Bronchial epithelial cell (primary cell): Measurements from ENCODE around the gene PSORS1C1. TPM values are rescaled to one million over a fixed set of nuclear protein-coding genes. Genes with fewer than 3 reads are reported as not detected.

ENCODE experiments used
- DNase-seq: peaks from one replicate; pipeline ENCODE4 v3.0.0-alpha.2; 2010; ENCODE audit warnings: low read depth
- FAIRE-seq: peaks from 2 replicates; lab custom pipeline; 2011; peaks lifted over from hg19 to GRCh38; lab: Jason Lieb, UNC
- H3K27me3 ChIP-seq: 2 replicates; pipeline ENCODE4 v1.5.1; 2011; ENCODE audit warnings: low read length; ENCODE audit not compliant: control insufficient read depth, insufficient read depth
- H3K36me3 ChIP-seq: 2 replicates; pipeline ENCODE4 v1.5.1; 2011; ENCODE audit warnings: low read length; ENCODE audit not compliant: control insufficient read depth, insufficient read depth
- H3K4me3 ChIP-seq: 2 replicates; pipeline ENCODE4 v1.5.1; 2011; ENCODE audit warnings: mild to moderate bottlenecking, low read depth, low read length, control low read depth
- total RNA-seq: library from RNA; depleted of rRNA; stranded (reverse); fragments of >200 nt; gene quantifications from 2 replicates; pipeline ENCODE4 v1.2.1, GENCODE V29; 2014
- TF ChIP-seq, protein P1 (sequence below): IDR thresholded peaks from 2 replicates; pipeline ENCODE4 v1.5.1; 2011; ENCODE audit warnings: mild to moderate bottlenecking, moderate library complexity, low read length, control low read depth, inconsistent platforms; ENCODE audit not compliant: insufficient read depth, severe bottlenecking

The PSORS1C1 gene
- total RNA-seq, 1 donor from 2014 or later = 6.3 TPM

- DNase-seq (no peak), FAIRE-seq (no peak)
- Histone ChIP-seq H3K4me3 (no peak overlapping the region), H3K27me3 (no peaks in the 10 kb centered on the region), H3K36me3 (peaks cover 1% of the 10 kb centered on the region)
- TF ChIP-seq, protein P1, sequence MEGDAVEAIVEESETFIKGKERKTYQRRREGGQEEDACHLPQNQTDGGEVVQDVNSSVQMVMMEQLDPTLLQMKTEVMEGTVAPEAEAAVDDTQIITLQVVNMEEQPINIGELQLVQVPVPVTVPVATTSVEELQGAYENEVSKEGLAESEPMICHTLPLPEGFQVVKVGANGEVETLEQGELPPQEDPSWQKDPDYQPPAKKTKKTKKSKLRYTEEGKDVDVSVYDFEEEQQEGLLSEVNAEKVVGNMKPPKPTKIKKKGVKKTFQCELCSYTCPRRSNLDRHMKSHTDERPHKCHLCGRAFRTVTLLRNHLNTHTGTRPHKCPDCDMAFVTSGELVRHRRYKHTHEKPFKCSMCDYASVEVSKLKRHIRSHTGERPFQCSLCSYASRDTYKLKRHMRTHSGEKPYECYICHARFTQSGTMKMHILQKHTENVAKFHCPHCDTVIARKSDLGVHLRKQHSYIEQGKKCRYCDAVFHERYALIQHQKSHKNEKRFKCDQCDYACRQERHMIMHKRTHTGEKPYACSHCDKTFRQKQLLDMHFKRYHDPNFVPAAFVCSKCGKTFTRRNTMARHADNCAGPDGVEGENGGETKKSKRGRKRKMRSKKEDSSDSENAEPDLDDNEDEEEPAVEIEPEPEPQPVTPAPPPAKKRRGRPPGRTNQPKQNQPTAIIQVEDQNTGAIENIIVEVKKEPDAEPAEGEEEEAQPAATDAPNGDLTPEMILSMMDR = no peak
These were observed 17.0 kb downstream of the PSORS1C1 start for GRCh38 chr6:31131595-31131994.

DNA sequence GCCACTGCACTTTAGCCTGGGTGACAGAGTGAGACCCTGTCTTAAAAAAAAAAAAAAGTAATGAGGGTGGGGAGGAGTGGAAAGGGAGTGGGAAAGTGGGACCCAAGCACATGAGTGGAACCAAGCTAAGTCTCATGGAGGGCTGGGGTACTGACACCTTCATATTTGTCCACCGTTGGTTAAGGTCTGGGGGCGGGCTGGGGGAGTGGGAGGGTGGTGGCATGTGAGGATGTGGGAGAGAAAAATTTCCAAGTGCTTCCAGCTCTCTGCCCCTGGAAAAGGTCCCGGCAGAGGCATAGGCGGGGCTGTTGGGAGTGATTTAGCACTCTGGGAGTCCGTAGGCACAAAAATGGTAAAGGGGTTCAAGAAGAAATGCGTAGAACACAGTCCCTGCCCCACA, 18.2 kb downstream of the PSORS1C1 start:
- FAIRE-seq (no peak), DNase-seq (no peak)
- H3K36me3 ChIP-seq = no peaks in the 10 kb centered on the region
- TF ChIP-seq, protein P1 = no peak
- no peak overlapping the region for H3K4me3 ChIP-seq
- no peaks in the 10 kb centered on the region for H3K27me3 ChIP-seq

- TF ChIP-seq, protein P1 = no peak
- Histone ChIP-seq H3K27me3 (no peaks in the 10 kb centered on the region), H3K36me3 (no peaks in the 10 kb centered on the region), H3K4me3 (no peak overlapping the region)
- no peak for DNase-seq
- FAIRE-seq = no peak
These were observed 21.1 kb downstream of the PSORS1C1 start for GRCh38 chr6:31135710-31136109.

DNA sequence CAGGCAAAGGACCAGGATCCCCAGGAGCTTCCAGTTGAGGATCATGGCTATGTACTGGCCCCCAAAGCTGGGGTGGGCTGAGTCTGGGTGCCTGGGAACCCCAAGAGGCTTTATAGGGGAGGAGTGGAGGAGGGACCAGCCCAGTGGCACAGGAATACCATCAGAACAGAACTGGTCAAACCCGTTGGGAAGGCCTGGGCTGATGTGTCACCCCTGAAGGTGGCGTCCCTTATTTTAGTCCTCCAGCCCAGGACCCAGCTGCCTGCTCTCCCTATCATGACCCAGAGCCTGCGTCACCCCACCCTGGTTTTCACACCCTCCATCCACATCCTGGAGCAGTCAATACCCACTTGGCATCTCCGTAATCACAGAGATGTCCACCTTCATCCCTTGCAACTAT, 24.4 kb downstream of the PSORS1C1 start, which contains the start of gene PSORS1C2:
TSS of gene PSORS1C2 (minus strand) at position 85 of the 400 bp plus-strand sequence. CDS start at position 45, 40 bp downstream.
- Histone ChIP-seq H3K36me3 (peaks cover 3% of the 10 kb centered on the region), H3K4me3 (no peak within 1 kb of the TSS), H3K27me3 (no peaks in the 10 kb centered on the region)
- DNase-seq (no peak), FAIRE-seq (no peak)
- TF ChIP-seq, protein P1 = no peak

GRCh38 chr6:31139599-31139998, 25.0 kb downstream of the PSORS1C1 start:
- no peaks in the 10 kb centered on the region for H3K27me3 ChIP-seq
- TF ChIP-seq, protein P1 = no peak
- DNase-seq (no peak), FAIRE-seq (no peak)
- H3K36me3 ChIP-seq = peaks cover 3% of the 10 kb centered on the region
- no peak overlapping the region for H3K4me3 ChIP-seq

DNA sequence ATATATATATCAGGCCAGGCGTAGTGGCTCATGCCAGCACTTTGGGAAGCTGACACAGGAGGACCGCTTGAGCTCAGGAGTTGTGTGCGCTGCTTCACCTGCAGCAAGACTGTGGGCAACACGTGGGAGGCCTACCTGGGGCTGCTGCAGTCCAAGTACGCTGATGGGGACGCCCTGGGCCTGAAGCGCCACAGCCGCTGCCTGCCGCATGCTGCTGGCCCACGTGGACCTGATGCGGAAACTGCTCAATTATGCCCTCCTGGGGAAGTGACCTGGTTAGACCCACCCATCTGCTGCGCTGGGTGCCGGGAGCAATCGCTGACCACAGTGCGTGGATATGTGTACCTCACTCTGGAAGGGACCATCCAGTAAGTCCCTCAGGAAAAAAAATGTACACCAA, 26.0 kb downstream of the PSORS1C1 start:
- DNase-seq = no peak
- H3K36me3 ChIP-seq = peaks cover 4% of the 10 kb centered on the region
- TF ChIP-seq, protein P1 = no peak
- FAIRE-seq = no peak
- no peaks in the 10 kb centered on the region for H3K27me3 ChIP-seq
- H3K4me3 ChIP-seq = no peak overlapping the region
